ENCODE data around the gene ATP2C2. TPM values are rescaled to one million over a fixed set of nuclear protein-coding genes. Genes with fewer than 3 reads are reported as not detected.

The ATP2C2 gene
- total and polyA plus RNA-seq, 9 of the 15 experiments (the other 6 are each of a cell fraction or from before 2014, with no cell fraction given) = 0.75 TPM; not detected in 8

- no peak for TF ChIP-seq CREB3 (tag; conservative IDR thresholded peaks at IDR 0.05; ENCODE audit: low read depth)
- TF ChIP-seq HMBOX1 (IDR thresholded peaks at IDR 0.05) = no peak
- TF ChIP-seq TEAD1 (CRISPR knock-in tag; IDR thresholded peaks at IDR 0.05) = peak in 1 of 2 experiments; percentile 68; a peak in 1 of 4 replicates
- no peak for TF ChIP-seq MYBL2 (IDR thresholded peaks at IDR 0.05; ENCODE audit: low read depth)
- no peak for TF ChIP-seq MYBL2 (CRISPR knock-in tag; IDR thresholded peaks at IDR 0.05; ENCODE audit: borderline replicate concordance)
- no peak for TF ChIP-seq ZNF561 (CRISPR knock-in tag; conservative IDR thresholded peaks at IDR 0.05)
- no peak for TF ChIP-seq TRIM28 (IDR thresholded peaks at IDR 0.05)
- TF ChIP-seq SIN3A (IDR thresholded peaks at IDR 0.05; ENCODE audit: borderline replicate concordance in 2 of 2, control insufficient read depth in 1 of 2, low read depth in 2 of 2, low read length in 2 of 2) = peak in 1 of 2 experiments; percentile 50; a peak in 1 of 4 replicates
- TF ChIP-seq ZFP91 (CRISPR knock-in tag; IDR thresholded peaks at IDR 0.05) = 0 out of 2 replicates have a peak, but pooled peaks have one; percentile 16
- no peak for TF ChIP-seq NFRKB (IDR thresholded peaks at IDR 0.05; ENCODE audit: low read depth)
- TF ChIP-seq ZNF780A (CRISPR knock-in tag; IDR thresholded peaks at IDR 0.05) = no peak
- TF ChIP-seq ZNF586 (CRISPR knock-in tag; conservative IDR thresholded peaks at IDR 0.05) = no peak
- peak; percentile 57 for TF ChIP-seq DPF2 (IDR thresholded peaks at IDR 0.05)
- no peak for TF ChIP-seq SMAD3 (CRISPR knock-in tag; conservative IDR thresholded peaks at IDR 0.05)
- no peak for TF ChIP-seq TAF9B (IDR thresholded peaks at IDR 0.05; ENCODE audit: partially characterized antibody)
- no peak for TF ChIP-seq ARID3B (CRISPR knock-in tag; IDR thresholded peaks at IDR 0.05; ENCODE audit: borderline replicate concordance)
- no peak for TF ChIP-seq POLR3A (IDR thresholded peaks at IDR 0.05; ENCODE audit: borderline replicate concordance, extremely low read depth, insufficient read depth, insufficient read length)
Observed at GRCh38 chr16:84504420-84505248, 136.3 kb downstream of the ATP2C2 start, which contains the start of gene MEAK7 (continued).

Data from K562 (cell line).